Neuronal stem cell (in vitro differentiated cells): ENCODE data around the gene SLX9.

ENCODE experiments used
- DNase-seq: peaks from one replicate; pipeline ENCODE4 v3.0.0-alpha.2; 2013; ENCODE audit warnings: low spot score
- H2AFZ ChIP-seq: one replicate; pipeline ENCODE4 v1.6.1; 2013; ENCODE audit warnings: mild to moderate bottlenecking, low read length, inconsistent platforms
- H2AK5ac ChIP-seq: 2 replicates; pipeline ENCODE4 v1.6.1; 2013; ENCODE audit warnings: low read depth, mild to moderate bottlenecking, inconsistent platforms, low read length, moderate library complexity, mixed read lengths
- H2BK120ac ChIP-seq: 2 replicates; pipeline ENCODE4 v1.6.1; 2013; ENCODE audit warnings: low read depth, mild to moderate bottlenecking, inconsistent platforms, low read length, moderate library complexity, mixed read lengths
- H2BK12ac ChIP-seq: one replicate; pipeline ENCODE4 v1.6.1; 2013; ENCODE audit warnings: low read length, inconsistent platforms
- H2BK15ac ChIP-seq: 2 replicates; pipeline ENCODE4 v1.6.1; 2013; ENCODE audit warnings: mild to moderate bottlenecking, low read length, inconsistent platforms, mixed read lengths
- H2BK5ac ChIP-seq: one replicate; pipeline ENCODE4 v1.6.1; 2013; ENCODE audit warnings: inconsistent platforms, mild to moderate bottlenecking, low read length, moderate library complexity
- H3K14ac ChIP-seq: one replicate; pipeline ENCODE4 v1.6.1; 2013; ENCODE audit warnings: low read length, inconsistent platforms
- H3K18ac ChIP-seq: 2 replicates; pipeline ENCODE4 v1.6.1; 2013; ENCODE audit warnings: low read length, inconsistent platforms
- H3K23ac ChIP-seq: 2 replicates; pipeline ENCODE4 v1.6.1; 2013; ENCODE audit warnings: low read depth, mild to moderate bottlenecking, mixed read lengths, low read length, inconsistent platforms; ENCODE audit not compliant: poor library complexity
- H3K27ac ChIP-seq: replicated peaks from 3 replicates; pipeline ENCODE4 v1.5.1; 2013; ENCODE audit warnings: low read length, inconsistent platforms
- H3K27me3 ChIP-seq, 3 experiments: 2 replicates each; pipeline ENCODE4 v1.6.1; 2013; ENCODE audit warnings: low read length in 3 of 3, mild to moderate bottlenecking in 2 of 3, inconsistent platforms in 1 of 3, low read depth in 1 of 3, mixed read lengths in 1 of 3, moderate library complexity in 1 of 3; ENCODE audit not compliant: control insufficient read depth in 3 of 3, insufficient read depth in 3 of 3
- H3K36me3 ChIP-seq, 2 donors: replicated peaks in 1 of 2; 2 replicates each; pipeline ENCODE4 v1.6.1; 2013; ENCODE audit warnings: low read length in 2 of 2; ENCODE audit not compliant: control insufficient read depth in 2 of 2, insufficient read depth in 2 of 2
- H3K4ac ChIP-seq: 2 replicates; pipeline ENCODE4 v1.6.1; 2013; ENCODE audit warnings: inconsistent platforms, mild to moderate bottlenecking, low read length, moderate library complexity
- H3K4me1 ChIP-seq, 2 donors: 1 replicate in 1 of 2; 2 replicates in 1 of 2; pipeline ENCODE4 v1.6.1; 2013; ENCODE audit warnings: low read length in 2 of 2, low read depth in 1 of 2; ENCODE audit not compliant: control insufficient read depth in 2 of 2, insufficient read depth in 1 of 2
- H3K4me2 ChIP-seq: one replicate; pipeline ENCODE4 v1.6.1; 2013; ENCODE audit warnings: mild to moderate bottlenecking, low read length, inconsistent platforms; ENCODE audit not compliant: insufficient read depth, poor library complexity, severe bottlenecking
- H3K4me3 ChIP-seq, 2 donors: 2 replicates each; pipeline ENCODE4 v1.5.1; 2013; ENCODE audit warnings: low read length in 2 of 2, mild to moderate bottlenecking in 2 of 2, inconsistent platforms in 1 of 2, moderate library complexity in 1 of 2
- H3K79me1 ChIP-seq: one replicate; pipeline ENCODE4 v1.6.1; 2013; ENCODE audit warnings: low read depth, mild to moderate bottlenecking, inconsistent platforms, low read length, moderate library complexity
- H3K9ac ChIP-seq: one replicate; pipeline ENCODE4 v1.6.1; 2013; ENCODE audit warnings: mild to moderate bottlenecking, low read depth, low read length, inconsistent platforms; ENCODE audit not compliant: poor library complexity
- H3K9me3 ChIP-seq, 2 donors: replicated peaks in 1 of 2; 2 replicates each; pipeline versions ENCODE3 to v1.6.1; 2013; ENCODE audit warnings: low read length in 2 of 2, mild to moderate bottlenecking in 2 of 2, inconsistent platforms in 1 of 2, low read depth in 1 of 2, mixed read lengths in 1 of 2, moderate library complexity in 1 of 2; ENCODE audit not compliant: control insufficient read depth in 2 of 2, insufficient read depth in 1 of 2
- H4K8ac ChIP-seq: one replicate; pipeline ENCODE4 v1.6.1; 2013; ENCODE audit warnings: low read depth, mild to moderate bottlenecking, inconsistent platforms, low read length, moderate library complexity
- H4K91ac ChIP-seq: one replicate; pipeline ENCODE4 v1.6.1; 2013; ENCODE audit warnings: low read length, low read depth, mild to moderate bottlenecking, inconsistent platforms; ENCODE audit not compliant: poor library complexity
- WGBS, 2 donors: extraction: QIAGEN DNeasy Blood & Tissue Kit; methylation state at CpG; one replicate each; pipeline ENCODE4 v1.1.7; 2013; ENCODE audit warnings: missing lambda C conversion rate in 2 of 2, mixed read lengths in 1 of 2; ENCODE audit not compliant: insufficient read length in 2 of 2, insufficient replicate concordance in 1 of 2; ENCODE audit errors: extremely low coverage in 2 of 2; 5-methylcytosine and 5-hydroxymethylcytosine counted together

SLX9 gene

GRCh38 chr21:44910229-44911067 is 29.4 kb upstream of the SLX9 start:
- Histone ChIP-seq H2AFZ (no peak overlapping the region), H3K79me1 (no peaks in the 10 kb centered on the region), H3K4me3 (peak overlapping the region in 1 of 2 donors; percentile 7), H3K14ac (no peak overlapping the region), H2AK5ac (peak overlapping the region; percentile 3), H3K9ac (peak overlapping the region; percentile 50), H2BK5ac (no peak overlapping the region), H3K18ac (peak overlapping the region; percentile 28), H3K4me1 (peaks cover 0 to 5% of the 10 kb centered on the region in 2 donors), H3K36me3 (no peaks in the 10 kb centered on the region), H3K9me3 (no peaks in the 10 kb centered on the region), H3K27me3 (peaks cover 0 to 68% (median 40%) of the 10 kb centered on the region in 3 experiments), H4K91ac (no peak overlapping the region), H2BK15ac (peak overlapping the region; percentile 49), H3K27ac (no peak overlapping the region), H3K23ac (peak overlapping the region; percentile 89), H3K4ac (peak overlapping the region; percentile 23), H2BK120ac (no peak overlapping the region), H2BK12ac (peak overlapping the region; percentile 73), H4K8ac (no peak overlapping the region), H3K4me2 (no peak overlapping the region)
- DNase-seq = no peak
- no CpG with 5 or more reads among the region's 27 CpGs for WGBS, 2 donors

GRCh38 chr21:44911068-44911383 is 28.8 kb upstream of the SLX9 start:
- Histone ChIP-seq H3K27ac (no peak overlapping the region), H2AK5ac (peak overlapping the region; percentile 33), H3K9ac (no peak overlapping the region), H3K36me3 (no peaks in the 10 kb centered on the region), H3K27me3 (peaks cover 0 to 65% (median 43%) of the 10 kb centered on the region in 3 experiments), H3K4me3 (peak overlapping the region in 1 of 2 donors; percentile 7), H3K18ac (no peak overlapping the region), H3K4ac (no peak overlapping the region), H3K9me3 (no peaks in the 10 kb centered on the region), H4K8ac (peak overlapping the region; percentile 1), H2AFZ (no peak overlapping the region), H3K14ac (no peak overlapping the region), H3K4me1 (peaks cover 0 to 5% of the 10 kb centered on the region in 2 donors), H3K4me2 (no peak overlapping the region), H2BK5ac (no peak overlapping the region), H2BK12ac (no peak overlapping the region), H3K23ac (peak overlapping the region; percentile 89), H2BK120ac (no peak overlapping the region), H3K79me1 (no peaks in the 10 kb centered on the region), H4K91ac (no peak overlapping the region), H2BK15ac (no peak overlapping the region)
- no peak for DNase-seq
- no CpG with 5 or more reads among the region's 10 CpGs for WGBS, 2 donors

- WGBS, 2 donors = no CpG with 5 or more reads among the region's 19 CpGs
- Histone ChIP-seq H3K18ac (peak overlapping the region; percentile 52), H3K27me3 (peaks cover 2 to 61% (median 43%) of the 10 kb centered on the region in 3 experiments), H3K4me1 (peaks cover 0 to 5% of the 10 kb centered on the region in 2 donors), H3K79me1 (no peaks in the 10 kb centered on the region), H2BK120ac (no peak overlapping the region), H2AK5ac (peak overlapping the region; percentile 83), H3K36me3 (no peaks in the 10 kb centered on the region), H3K4me3 (peak overlapping the region in 1 of 2 donors; percentile 7), H3K4me2 (no peak overlapping the region), H3K27ac (no peak overlapping the region), H2BK12ac (no peak overlapping the region), H3K9me3 (no peaks in the 10 kb centered on the region), H3K23ac (peak overlapping the region; percentile 67), H3K9ac (no peak overlapping the region), H2AFZ (no peak overlapping the region), H4K8ac (peak overlapping the region; percentile 1), H3K14ac (no peak overlapping the region), H4K91ac (no peak overlapping the region), H2BK5ac (no peak overlapping the region), H2BK15ac (no peak overlapping the region), H3K4ac (no peak overlapping the region)
- DNase-seq = no peak
Observed at GRCh38 chr21:44911384-44912157, 28.3 kb upstream of the SLX9 start.

GRCh38 chr21:44912158-44912473 is 27.7 kb upstream of the SLX9 start:
- Histone ChIP-seq H3K9me3 (no peaks in the 10 kb centered on the region), H3K79me1 (no peaks in the 10 kb centered on the region), H2BK120ac (no peak overlapping the region), H3K23ac (no peak overlapping the region), H3K4ac (no peak overlapping the region), H2AK5ac (peak overlapping the region; percentile 83), H2AFZ (no peak overlapping the region), H3K36me3 (no peaks in the 10 kb centered on the region), H4K91ac (no peak overlapping the region), H3K4me3 (no peak overlapping the region), H3K18ac (peak overlapping the region; percentile 52), H3K27me3 (peaks cover 2 to 60% (median 39%) of the 10 kb centered on the region in 3 experiments), H2BK15ac (no peak overlapping the region), H3K4me1 (peaks cover 0 to 4% of the 10 kb centered on the region in 2 donors), H2BK12ac (no peak overlapping the region), H2BK5ac (no peak overlapping the region), H3K27ac (no peak overlapping the region), H4K8ac (no peak overlapping the region), H3K9ac (no peak overlapping the region), H3K14ac (no peak overlapping the region), H3K4me2 (no peak overlapping the region)
- no CpG with 5 or more reads among the region's 8 CpGs for WGBS, 2 donors
- DNase-seq = no peak
